HG03159 (cell line): ENCODE measurements around the gene PGM3.
"Not testable (repeated sequence)": the region's sequence is repeated elsewhere in the genome, so short reads cannot be mapped to it uniquely, and the experiment has no call there.

Experiments used
- ATAC-seq: cut with Tn5 transposase; IDR thresholded peaks from one replicate; pipeline ENCODE4 v1.9.1; 2021; ENCODE audit warnings: mild to moderate bottlenecking, moderate library complexity; ENCODE audit not compliant: unreplicated experiment

PGM3 gene, protein sequence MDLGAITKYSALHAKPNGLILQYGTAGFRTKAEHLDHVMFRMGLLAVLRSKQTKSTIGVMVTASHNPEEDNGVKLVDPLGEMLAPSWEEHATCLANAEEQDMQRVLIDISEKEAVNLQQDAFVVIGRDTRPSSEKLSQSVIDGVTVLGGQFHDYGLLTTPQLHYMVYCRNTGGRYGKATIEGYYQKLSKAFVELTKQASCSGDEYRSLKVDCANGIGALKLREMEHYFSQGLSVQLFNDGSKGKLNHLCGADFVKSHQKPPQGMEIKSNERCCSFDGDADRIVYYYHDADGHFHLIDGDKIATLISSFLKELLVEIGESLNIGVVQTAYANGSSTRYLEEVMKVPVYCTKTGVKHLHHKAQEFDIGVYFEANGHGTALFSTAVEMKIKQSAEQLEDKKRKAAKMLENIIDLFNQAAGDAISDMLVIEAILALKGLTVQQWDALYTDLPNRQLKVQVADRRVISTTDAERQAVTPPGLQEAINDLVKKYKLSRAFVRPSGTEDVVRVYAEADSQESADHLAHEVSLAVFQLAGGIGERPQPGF

DNA sequence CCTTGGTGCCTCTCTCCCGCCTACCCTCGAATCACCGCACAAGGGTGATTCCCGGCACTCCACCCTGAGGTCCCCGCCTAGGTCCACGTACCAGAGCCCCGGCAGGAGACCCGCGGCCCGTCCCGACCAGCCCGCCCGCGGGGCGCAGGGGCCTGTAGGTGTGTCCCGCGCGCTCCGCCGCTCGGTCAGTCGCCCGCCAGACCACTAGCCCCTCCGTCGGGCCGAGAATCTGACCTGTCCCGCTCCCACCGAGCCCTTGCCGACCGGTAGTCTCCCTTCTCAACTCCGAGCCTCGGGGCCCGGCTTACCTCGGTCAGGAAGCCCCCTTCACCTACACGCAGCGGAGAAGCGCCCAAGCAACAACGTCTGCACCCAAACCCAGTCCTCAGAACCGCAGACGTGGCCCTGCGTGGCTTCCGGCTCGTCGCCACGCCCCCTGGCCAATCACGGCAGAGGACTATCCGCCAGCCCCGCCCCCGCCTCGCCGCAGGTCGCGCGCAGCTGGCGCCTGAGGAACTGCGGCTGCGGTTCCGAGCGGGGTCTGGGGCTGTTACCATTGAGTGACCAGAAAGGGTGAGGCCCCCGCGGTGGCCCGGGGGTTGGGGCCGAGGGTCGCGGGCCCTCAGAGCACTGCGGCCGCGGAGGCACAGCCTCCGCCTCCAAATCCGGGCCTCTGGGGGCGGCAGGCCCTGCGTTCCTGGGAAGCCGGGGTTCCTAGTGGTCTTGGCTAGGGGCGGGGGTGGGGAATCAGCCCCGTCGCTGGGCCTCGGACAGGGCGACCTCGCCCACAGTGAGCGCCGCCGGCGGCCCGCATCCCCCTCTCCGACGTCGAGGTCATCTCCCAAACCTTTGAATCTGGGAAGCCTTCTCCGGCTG lies at the start of gene PGM3, which contains the start of gene RWDD2A:
TSS of gene PGM3 (minus strand) at position 395 of the 876 bp plus-strand sequence. CDS start 2,253 bp downstream, outside the sequence.
TSS of gene RWDD2A (plus strand) at position 487 of the 876 bp plus-strand sequence. CDS start 1,095 bp downstream, outside the sequence.
- ATAC-seq: peak; percentile 97

- no peak for ATAC-seq
These were observed 38.1 kb upstream of the PGM3 start for GRCh38 chr6:83231146-83231545.

DNA sequence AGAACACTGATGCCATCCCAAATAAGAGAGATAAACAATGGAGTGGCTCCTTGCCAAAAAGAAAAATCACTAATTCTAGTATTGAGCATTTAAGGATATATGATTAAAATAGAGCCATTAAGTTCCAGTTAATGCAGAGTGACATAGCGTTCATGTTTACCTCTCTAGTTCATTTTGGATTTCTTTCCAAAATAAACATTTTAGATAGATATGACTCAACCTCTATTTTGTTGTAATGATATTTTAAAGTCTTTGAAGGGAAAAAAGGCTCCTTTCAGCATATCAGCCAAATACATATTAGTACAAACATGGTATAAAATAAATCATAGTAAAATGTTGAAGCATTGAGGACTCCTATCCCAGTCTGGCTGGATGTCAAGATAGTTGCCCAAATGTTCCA lies 33.5 kb upstream of the PGM3 start:
- no peak for ATAC-seq

DNA sequence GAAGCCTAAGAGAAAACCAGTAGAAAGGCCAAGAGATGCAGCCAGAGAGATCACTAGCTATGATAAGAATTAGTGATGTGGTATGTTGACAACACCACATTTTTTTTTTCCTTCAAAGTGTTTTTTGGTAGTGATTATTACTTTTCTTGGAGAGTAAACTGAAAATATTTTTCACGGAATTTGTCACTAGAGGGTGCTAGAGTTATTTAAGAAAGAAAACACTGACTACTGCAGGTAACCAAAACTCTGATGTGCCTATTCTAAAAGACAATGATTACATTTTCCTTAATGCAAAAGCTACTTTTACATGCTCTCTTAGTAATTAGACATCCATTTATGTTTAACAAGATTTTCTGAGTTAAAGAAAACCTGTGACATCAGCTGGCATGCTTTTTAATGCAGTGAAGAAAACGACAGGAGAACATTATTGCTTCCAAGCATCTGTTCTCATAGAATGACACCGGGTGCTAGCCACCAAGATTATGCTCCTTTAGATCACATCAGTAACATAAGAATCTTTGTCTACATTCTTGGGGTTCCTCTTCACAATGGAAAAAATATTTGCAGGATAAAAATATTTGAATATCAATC lies 28.9 kb upstream of the PGM3 start:
- ATAC-seq: no peak

GRCh38 chr6:83221276-83221675 lies 28.2 kb upstream of the PGM3 start:
- no peak for ATAC-seq

DNA sequence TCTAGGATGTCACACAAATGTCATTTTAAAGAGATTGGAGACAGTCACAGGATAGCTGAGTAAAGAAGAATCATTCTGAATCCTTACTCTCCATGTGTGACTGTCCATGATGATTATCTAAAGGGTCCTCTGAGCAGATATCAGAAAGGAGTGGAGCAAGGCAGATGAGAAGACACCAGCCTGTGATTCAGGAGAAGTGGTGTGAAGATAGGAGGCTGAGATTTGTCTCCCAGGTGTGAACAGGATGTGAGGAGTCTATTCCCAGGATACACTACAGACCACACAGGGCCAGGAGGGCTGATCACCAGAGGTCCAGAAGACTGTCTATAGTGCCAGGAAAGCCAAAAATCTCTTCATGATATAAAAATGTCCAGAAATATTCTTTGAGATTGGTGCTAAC lies 27.1 kb upstream of the PGM3 start:
- ATAC-seq: no peak

DNA sequence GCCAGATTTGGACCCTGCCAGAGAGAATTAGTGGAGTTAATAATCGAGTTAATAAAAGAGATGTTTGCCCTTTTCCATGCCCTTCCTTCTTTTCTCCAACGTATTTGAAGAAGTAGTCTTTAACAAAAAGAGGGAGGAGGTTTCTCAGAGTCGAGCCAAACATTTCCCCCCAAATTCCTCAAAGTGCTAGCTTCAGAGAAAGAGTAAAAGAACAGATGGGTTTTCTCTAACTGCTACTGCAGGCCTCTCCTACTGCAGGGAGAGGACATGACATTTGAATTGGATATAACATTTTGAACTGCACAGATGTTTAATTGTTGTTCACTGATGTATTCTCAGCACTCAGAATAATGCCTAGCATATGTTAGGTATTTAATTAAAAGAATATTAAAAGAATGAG lies 25.6 kb upstream of the PGM3 start:
- no peak for ATAC-seq

DNA sequence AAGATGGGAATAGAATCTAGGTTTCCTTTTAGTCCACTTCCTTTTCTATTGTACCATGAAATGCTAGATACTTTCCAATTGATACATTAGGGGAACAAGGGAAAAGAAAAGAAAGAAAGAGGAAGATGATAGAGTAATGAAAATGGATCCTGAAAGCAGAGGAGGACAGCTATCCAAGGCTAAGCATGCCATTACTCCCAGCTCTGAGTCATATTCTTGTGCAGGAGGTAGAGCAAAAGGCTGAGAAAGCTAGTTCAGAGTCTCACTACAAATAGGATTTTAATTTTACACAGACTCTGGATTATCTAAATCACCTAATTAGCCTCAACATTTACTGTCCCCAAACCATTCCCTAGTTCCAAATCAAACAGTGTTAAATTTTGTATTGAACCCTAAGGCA lies 23.7 kb upstream of the PGM3 start:
- no peak for ATAC-seq

DNA sequence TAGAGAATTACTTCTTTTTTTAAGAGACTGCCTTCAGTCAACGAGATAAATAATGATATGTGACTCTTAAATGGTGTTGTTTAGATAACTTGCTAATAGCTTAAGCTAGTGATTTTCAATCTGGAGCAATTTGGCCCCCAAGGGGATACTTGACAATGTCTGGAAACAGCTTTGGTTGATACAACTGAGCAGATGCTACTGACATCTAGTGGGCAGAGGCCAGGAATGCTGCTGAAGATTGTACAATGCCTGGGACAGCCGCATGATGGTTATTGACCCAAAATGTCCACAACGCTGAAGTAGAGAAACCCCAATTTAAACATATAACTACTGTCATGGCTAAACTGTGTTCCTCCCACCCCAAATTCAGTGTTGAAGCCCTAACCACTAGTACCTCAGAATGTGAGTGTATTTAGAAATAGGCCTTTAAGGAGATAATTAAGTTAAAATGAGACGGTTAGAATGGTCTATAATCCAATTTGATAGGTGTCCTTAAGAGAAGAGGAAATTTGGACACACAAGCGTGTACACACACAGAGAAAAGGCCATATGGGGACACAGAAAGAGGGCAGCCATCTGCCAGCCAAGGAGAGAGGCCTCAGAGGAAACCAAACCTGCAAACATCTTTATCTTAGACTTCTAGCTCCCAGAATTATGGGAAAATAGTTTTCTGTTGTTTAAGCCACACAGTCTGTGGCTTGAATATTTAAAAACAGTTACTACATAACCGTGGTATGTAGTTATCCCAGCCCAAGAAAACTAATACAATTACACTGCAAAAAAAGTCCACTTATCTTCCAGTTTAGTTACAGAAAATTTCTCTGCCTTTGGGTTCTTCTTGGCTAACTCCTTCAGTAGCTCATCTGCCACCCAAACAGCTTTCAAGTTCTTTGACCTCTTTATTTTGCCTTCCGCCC lies 22.3 kb upstream of the PGM3 start:
- ATAC-seq: peak; percentile 99

- ATAC-seq: no peak
These were observed 9.0 kb upstream of the PGM3 start for GRCh38 chr6:83202031-83202430.

DNA sequence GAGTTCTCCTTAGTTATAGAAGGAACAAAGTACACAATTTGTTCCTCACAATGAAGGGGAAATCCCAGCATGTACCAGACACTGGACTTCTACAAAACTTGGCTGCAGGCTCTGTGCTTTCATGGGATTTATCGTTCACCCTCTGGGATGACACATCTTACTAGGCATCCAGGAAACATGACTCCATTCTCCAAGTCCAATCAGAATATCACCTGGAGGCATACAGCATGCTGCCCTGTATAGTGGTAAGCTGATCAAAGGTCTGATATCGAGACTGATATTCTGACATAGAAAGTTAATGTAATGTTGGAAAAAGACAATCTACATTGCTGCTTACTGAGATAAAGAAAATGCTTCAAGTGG lies 6.8 kb upstream of the PGM3 start:
- no peak for ATAC-seq

DNA sequence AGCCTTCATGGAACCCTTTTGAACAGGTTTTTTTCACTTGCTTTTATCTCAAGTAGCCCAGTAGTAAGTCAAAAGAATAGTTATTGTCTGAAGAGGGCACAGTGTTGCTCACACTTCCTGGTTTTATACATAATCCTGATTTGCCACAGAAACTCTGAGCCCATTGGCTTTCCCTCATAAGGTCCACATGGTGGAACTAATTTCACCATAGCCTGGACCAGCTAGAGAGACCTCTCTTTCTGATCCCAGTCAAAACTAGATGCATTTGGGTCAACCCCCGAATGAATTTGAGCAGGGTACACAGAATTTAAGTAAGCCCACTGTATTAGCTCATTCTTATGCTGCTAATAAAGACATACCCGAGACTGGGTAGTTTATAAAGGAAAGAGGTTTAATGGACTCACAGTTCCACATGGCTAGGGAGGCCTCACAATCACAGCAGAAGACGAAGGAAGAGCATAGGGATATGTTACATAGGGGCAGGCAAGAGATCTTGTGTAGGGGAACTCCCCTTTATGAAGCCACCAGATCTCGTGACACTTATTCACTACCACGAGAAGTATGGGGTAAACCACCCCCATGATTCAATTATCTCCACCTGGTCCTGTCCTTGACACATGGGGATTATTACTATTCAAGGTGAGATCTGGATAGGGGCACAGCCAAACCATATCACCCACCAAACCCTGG lies 6.3 kb upstream of the PGM3 start:
- ATAC-seq: no peak

DNA sequence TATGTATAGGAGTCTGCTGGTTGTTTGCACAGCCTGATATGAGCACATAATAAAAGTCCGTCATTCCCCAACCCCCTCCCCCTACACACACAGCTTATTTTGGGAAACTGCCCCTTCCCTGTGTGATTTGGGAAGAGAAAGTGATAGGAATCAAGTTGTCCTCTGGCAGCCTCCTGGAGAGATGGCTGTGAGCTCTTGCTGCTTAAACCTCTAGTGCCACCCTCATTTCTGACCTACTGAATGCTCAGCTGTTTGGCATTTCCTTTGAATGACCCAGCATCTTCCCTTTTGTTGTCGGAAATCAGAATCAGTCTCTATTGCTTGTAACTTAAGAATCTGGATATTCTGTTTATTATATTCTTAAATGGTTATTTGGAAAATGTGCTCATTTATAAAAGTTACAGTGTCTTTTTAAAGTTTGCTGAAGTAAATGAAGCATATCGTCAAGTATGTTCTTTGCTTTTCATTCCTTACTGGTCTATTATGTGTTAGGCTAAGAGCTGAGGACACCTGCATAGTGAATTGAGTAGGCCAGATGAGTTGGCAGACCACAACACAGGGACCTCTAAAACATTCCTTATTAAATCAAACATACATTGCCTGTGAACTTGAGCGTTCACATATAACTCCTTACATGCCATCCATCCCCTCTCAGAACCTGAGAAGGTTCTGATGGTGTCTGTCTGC lies 5.6 kb upstream of the PGM3 start:
- no peak for ATAC-seq

GRCh38 chr6:83193747-83194566 lies 892 bp upstream of the PGM3 start:
- peak; percentile 18 for ATAC-seq

DNA sequence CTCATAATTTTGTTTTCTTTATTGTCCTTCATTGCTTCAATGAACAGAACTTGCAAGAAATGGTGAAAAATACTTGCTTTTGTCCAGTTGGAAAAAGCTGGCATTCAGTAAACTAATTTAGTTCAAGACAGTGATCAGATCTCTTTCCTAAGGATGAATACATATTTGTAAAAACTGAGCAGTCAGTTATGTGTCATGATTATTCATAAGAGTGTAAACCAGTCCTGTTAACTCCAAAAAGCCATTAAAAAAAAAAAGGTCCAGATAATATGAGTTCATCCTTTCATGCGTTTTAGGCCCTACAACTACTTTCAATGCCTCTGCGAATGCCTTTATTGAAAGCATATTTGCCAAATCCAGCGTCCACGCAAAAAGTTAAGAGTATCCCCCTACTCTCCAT lies 609 bp downstream of the PGM3 start:
- no peak for ATAC-seq

- ATAC-seq: not testable (repeated sequence)
These were observed 1.1 kb downstream of the PGM3 start for GRCh38 chr6:83191974-83192373.

DNA sequence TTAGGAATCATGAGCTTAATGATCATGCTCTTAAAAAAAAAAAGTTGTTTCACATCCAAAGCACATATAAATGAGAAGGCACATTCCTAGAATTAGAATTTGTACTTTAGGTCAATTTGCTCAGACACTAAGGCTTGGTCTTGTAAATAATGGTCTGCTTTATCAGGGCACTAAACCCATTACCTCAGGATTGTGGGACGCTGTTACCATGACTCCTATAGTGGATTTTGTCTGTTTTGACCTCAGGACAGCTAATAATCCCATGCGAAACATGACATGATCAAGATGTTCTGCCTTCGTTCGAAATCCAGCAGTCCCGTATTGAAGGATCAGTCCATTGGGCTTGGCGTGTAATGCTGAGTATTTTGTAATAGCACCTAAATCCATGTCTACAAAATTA lies 2.4 kb downstream of the PGM3 start:
- ATAC-seq: no peak

DNA sequence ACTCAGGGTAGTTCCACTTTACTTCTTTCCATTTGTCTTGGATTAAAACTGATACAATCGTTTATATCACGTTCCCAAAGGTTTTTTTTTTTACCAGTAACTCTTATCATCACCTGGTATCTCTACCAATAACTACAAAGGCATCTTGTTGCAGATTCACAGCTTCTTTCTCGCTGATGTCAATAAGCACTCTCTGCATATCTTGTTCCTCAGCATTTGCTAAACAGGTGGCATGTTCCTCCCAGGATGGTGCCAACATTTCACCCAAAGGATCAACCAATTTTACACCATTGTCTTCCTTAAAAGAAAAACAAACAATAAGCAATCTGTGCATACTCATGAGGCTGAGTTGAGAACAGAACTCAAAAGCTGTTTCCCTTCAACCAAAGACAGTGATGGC lies 4.6 kb downstream of the PGM3 start:
- no peak for ATAC-seq
